GM21717 (cell line): ENCODE results near the gene EIF2B1.
"Not testable (repeated sequence)": the region's sequence is repeated elsewhere in the genome, so short reads cannot be mapped to it uniquely, and the experiment has no call there.

Experiments used
- ATAC-seq: cut with Tn5 transposase; IDR thresholded peaks from one replicate; pipeline ENCODE4 v1.9.1; 2021; ENCODE audit warnings: mild to moderate bottlenecking, moderate library complexity; ENCODE audit not compliant: unreplicated experiment

EIF2B1 gene

DNA sequence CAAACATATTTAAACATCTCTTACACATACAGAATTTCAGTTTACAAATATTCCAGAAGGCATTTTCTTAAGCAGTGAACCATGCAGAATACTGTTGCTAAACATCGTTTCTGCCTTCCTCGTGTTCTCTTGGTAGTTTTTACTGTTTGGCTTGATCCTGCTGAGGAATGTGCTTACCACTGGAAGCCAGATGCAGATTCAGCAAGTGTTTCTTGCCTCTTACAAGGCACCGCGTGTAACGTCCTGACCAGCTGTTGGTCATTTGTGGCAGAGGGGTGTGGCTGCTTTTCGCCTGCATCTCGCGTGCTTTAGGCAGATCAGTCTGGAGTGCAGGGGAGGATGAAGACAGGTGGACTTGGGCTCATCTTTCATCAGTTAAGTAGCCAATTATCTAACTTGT is 12.4 kb downstream of the EIF2B1 start:
- ATAC-seq: no peak

GRCh38 chr12:123617580-123617979 is 15.9 kb downstream of the EIF2B1 start:
- no peak for ATAC-seq

DNA sequence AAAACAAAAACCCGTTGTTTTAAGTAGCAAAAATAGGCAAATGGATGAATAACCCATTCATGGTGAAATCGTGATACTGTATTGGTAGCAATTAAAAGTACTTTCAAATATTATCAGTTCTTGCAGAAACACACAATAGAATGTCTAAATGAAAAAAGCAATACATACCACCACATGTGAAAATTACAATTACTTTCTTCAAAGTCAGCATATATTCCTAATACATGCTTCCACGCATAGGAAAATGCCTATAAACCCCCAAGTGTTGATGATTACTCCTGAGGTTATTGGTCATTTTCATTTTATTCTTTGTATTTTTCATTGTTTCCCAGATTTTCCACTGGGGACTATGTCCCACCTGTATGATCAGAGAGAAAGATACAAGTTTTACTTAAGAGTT is 16.3 kb downstream of the EIF2B1 start:
- ATAC-seq: no peak

DNA sequence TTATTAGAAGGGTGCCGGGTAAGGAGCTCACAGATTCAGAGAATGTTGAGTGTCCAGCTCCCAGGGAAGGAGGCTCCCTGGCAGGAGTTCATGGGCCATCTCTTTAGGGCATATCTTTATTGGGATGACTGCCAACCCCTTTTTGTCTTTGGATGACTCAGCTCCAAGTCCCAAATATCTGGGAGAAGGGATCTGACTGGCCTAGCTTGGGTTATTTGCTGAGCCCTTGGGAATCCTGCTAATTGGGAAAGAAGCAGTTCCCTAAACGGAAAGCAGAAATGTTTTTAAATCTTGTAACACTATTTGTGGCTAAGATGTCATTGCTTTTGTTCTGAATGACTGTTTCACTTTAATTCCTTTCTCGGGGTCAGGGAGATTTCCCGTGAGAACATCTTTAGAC is 19.0 kb downstream of the EIF2B1 start:
- ATAC-seq: no peak

DNA sequence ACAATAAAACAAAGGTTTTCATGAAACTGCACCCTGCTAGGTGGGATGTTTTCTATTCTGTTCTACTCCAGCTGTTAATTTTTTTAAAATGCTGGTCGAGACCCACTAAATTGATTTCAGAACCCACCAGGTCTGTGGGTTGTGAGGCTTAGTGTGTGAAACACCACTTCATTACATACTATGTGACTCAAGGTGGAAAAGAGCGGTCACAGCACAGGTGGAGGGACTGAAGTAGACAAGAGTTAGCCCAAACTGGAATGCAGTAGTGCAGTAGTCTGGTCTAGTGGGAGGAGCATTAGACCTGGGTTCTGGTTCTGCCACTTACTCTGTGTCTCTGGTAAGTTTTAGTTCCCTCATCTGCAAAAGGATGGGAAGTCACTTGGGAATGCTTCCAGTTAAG is 19.4 kb downstream of the EIF2B1 start:
- no peak for ATAC-seq

DNA sequence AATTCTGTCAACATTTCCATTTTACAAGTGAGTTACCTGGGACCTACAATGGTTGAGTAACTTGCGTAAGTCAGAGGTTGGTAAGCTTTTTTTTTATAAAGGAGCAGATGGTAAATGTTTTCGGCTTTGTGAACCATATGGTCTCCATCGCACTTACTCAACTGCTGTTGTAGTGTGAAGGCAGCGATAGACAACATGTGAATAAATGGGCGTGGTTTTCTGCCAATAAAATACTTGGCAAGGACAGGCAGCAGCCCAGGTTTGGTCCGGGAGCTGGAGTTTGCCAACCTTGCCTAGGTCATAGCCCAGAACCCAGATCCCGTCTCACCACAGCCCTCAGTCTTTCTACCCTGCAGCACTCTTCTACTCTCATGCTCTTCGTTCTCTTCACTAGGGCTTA is 25.3 kb downstream of the EIF2B1 start:
- no peak for ATAC-seq

DNA sequence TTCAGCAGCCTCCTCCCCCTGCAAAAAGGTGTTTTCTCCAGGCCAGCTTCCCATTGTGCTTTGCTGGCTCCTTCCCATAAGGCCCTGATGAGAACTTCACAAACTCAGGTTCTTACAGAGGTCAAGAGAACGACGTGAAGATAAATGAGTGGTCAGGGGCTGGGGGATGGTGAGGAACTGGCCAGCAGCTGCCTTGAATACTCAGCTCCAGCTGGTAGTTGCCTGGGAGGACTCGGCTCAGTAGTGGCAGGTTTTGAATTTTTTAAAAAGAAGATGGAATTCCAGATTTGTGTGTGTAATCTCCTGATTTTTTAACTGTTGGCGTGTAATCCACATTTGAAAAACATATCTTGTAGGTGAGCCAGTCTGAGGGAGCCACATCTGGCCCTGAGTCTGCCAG is 25.7 kb downstream of the EIF2B1 start:
- ATAC-seq: no peak

DNA sequence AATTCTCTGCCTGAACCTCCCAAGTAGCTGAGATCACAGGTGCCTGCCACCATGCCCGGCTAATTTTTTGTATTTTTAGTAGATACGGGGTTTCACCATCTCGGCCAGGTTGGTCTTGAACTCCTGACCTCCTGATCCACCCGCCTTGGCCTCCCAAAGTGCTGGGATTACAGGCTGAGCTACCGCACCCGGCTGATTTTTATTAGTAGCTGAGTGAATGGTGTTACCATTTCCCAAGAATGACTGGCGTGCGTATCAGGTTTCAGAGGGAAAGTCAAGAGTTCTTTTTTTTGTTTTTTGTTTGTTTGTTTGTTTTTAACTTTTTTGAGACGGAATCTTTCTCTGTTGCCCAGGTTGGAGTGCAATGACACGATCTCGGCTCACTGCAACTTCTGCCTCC is 30.0 kb downstream of the EIF2B1 start:
- not testable (repeated sequence) for ATAC-seq

- ATAC-seq: no peak
These were observed 30.8 kb downstream of the EIF2B1 start for GRCh38 chr12:123602651-123603195.

- peak; percentile 82 for ATAC-seq
These were observed 31.6 kb downstream of the EIF2B1 start, which contains the start of gene DDX55 for GRCh38 chr12:123601602-123602489. Gene DDX55, plus strand, starts transcription at chr12:123602099. Its CDS starts 50 bp downstream, at chr12:123602149.

GRCh38 chr12:123599721-123600120 is 33.8 kb downstream of the EIF2B1 start:
- no peak for ATAC-seq

- ATAC-seq: no peak
These were observed 34.2 kb downstream of the EIF2B1 start for GRCh38 chr12:123599310-123599709.

GRCh38 chr12:123598522-123598921 is 35.0 kb downstream of the EIF2B1 start:
- ATAC-seq: no peak

DNA sequence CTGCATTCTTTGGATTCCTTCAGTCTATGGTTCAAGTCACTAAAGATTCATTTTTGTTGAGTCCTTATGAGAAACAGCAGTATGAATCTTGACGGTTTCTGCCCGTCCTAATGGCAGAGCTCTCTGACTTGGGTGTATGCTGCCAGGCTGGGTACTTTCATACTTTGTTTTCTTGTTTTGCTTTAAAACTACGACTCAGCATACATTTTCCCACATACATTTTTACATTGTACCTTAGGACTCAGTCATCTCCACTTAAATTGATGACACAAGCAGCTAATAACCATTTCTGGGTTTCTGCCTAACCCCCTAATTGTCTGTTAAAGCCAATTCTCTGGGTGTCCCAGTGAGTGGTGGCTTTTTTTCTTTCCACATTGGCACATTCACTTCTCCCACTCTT is 36.4 kb downstream of the EIF2B1 start:
- no peak for ATAC-seq

- no peak for ATAC-seq
These were observed 37.8 kb downstream of the EIF2B1 start for GRCh38 chr12:123595729-123596128.

DNA sequence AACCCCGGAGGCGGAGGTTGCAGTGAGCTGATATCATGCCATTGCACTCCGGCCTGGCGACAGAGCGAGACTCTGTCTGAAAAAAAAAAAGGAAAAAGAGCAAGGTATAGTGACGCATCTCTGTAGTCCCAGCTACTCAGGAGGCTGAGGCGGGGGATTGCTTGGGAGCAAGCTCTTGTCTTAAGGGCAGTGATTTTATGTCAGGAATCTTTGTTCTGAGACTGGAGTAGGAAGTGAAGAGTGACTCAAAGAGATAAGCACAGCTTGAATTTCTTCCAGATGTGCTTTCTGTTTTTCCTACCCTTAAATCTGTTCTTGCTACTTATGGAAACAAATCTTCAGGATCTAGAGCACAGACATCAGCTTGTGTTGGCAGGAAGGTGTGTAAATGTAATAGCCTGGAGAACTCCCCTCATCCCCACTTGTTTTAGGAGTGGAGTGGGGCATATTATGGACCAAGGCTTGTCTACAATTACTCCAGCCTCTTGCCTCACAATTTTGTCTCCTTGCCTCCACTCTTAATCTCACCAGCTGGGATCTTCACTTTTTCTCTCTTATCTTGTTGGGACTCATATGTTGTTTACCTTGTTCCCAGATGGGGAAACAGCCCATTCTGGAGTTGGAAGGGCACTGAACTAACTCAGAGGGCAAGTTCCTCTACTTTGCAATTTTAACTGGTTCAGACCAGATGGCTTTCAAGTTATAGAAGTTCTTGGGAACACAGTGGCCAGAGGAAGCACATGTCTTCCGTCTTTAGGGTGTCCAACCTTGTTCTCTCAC is 41.6 kb downstream of the EIF2B1 start:
- ATAC-seq: no peak

DNA sequence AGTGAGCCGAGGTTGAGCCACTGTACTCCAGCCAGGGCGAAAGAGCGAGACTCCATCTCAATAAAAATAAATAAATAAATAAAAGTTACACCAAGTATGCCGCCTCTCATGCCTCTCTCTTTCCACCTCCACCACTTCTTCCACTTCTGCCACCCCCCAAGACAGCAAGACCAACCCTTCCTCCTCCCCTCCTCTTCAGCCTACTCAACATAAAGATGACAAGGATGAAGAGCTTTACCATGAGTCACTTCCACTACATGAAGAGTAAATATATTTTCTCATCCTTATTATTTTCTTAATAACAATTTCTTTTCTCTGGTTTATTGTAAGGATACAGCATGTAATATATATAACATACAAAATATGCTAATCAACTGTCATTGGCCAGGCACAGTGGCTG is 52.7 kb downstream of the EIF2B1 start:
- no peak for ATAC-seq

- ATAC-seq: not testable (repeated sequence)
These were observed 54.7 kb downstream of the EIF2B1 start for GRCh38 chr12:123578829-123579228.

GRCh38 chr12:123578243-123578642 is 55.2 kb downstream of the EIF2B1 start:
- no peak for ATAC-seq

- ATAC-seq: no peak
These were observed 56.9 kb downstream of the EIF2B1 start for GRCh38 chr12:123576611-123577010.

GRCh38 chr12:123573870-123574269 is 59.6 kb downstream of the EIF2B1 start:
- no peak for ATAC-seq

- ATAC-seq: no peak
These were observed 61.1 kb downstream of the EIF2B1 start for GRCh38 chr12:123572391-123572790.
